HCT116 (cell line): ENCODE measurements around the gene BMP2K.

Experiments used
- ATF3 ChIP-seq: IDR thresholded peaks from 2 replicates; pipeline ENCODE4 v1.6.1; 2012
- CBX3 ChIP-seq: IDR thresholded peaks from 2 replicates; pipeline ENCODE4 v1.6.1; 2012; ENCODE audit warnings: low read depth
- CTCF ChIP-seq, 3 experiments: fragments of 200-600 bp in 1 of 3; sonication (generic) in 1 of 3; IDR thresholded peaks in 2 of 3; conservative IDR thresholded peaks in 1 of 3; 2 replicates each; pipeline ENCODE4 v1.5.1; 2012 to 2017; ENCODE audit warnings: low read depth in 2 of 3, low read length in 2 of 3, antibody characterized with exemption in 1 of 3, borderline replicate concordance in 1 of 3, control low read depth in 1 of 3, mild to moderate bottlenecking in 1 of 3, mixed read lengths in 1 of 3, mixed run types in 1 of 3, moderate library complexity in 1 of 3; ENCODE audit not compliant: insufficient read depth in 1 of 3
- EZH2phosphoT487 ChIP-seq: fragments of 200-600 bp; IDR thresholded peaks from 2 replicates; pipeline ENCODE4 v1.6.1; 2018; ENCODE audit warnings: antibody characterized with exemption, borderline replicate concordance
- JUND ChIP-seq: IDR thresholded peaks from 2 replicates; pipeline ENCODE4 v1.6.1; 2012
- POLR2A ChIP-seq: IDR thresholded peaks from 2 replicates; pipeline ENCODE4 v1.7.0; 2011; ENCODE audit warnings: borderline replicate concordance; ENCODE audit not compliant: insufficient read depth, insufficient read length; ENCODE audit errors: extremely low read depth
- REST ChIP-seq: IDR thresholded peaks from 2 replicates; pipeline ENCODE4 v1.6.1; 2012; ENCODE audit warnings: low read depth
- SP1 ChIP-seq: IDR thresholded peaks from 2 replicates; pipeline ENCODE4 v1.6.1; 2012; ENCODE audit warnings: low read depth

- no peak for TF ChIP-seq CTCF (IDR thresholded peaks at IDR 0.05 in 2 of 3, conservative IDR thresholded peaks at IDR 0.05 in 1 of 3; ENCODE audit: borderline replicate concordance in 1 of 3, insufficient read depth in 1 of 3, low read depth in 2 of 3, low read length in 2 of 3)
- TF ChIP-seq REST = no peak
- no peak for TF ChIP-seq EZH2phosphoT487
- TF ChIP-seq ATF3 = no peak
- TF ChIP-seq POLR2A = no peak
- no peak for TF ChIP-seq SP1
- TF ChIP-seq CBX3 = no peak
- TF ChIP-seq JUND = no peak
These were observed at the start of gene BMP2K for GRCh38 chr4:78776079-78776728.
